ENCODE results near the gene SLC22A15.

- TF ChIP-seq TAF1 (IDR thresholded peaks at IDR 0.05; ENCODE audit: borderline replicate concordance, low read depth, low read length): no peak
- no peak for TF ChIP-seq POLR2A (IDR thresholded peaks at IDR 0.05; ENCODE audit: low read depth, low read length)
Observed at GRCh38 chr1:116112388-116113140, 136.3 kb downstream of the SLC22A15 start.

Measured in GM12892 (cell line).